Myometrial cell (primary cell): ENCODE results near the gene DALRD3. TPM values are rescaled to one million over a fixed set of nuclear protein-coding genes. Genes with fewer than 3 reads are reported as not detected.

Source experiments
- total RNA-seq: library from RNA; depleted of rRNA; stranded (reverse); fragments of >200 nt; gene quantifications from 2 replicates; pipeline ENCODE4 v1.2.3, GENCODE V29; 2015

The DALRD3 gene, protein sequence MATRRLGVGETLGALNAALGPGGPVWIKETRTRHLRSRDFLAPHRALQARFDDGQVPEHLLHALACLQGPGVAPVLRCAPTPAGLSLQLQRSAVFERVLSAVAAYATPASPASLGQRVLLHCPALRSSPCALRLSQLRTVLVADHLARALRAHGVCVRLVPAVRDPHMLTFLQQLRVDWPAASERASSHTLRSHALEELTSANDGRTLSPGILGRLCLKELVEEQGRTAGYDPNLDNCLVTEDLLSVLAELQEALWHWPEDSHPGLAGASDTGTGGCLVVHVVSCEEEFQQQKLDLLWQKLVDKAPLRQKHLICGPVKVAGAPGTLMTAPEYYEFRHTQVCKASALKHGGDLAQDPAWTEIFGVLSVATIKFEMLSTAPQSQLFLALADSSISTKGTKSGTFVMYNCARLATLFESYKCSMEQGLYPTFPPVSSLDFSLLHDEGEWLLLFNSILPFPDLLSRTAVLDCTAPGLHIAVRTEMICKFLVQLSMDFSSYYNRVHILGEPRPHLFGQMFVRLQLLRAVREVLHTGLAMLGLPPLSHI
- 73.7 and 76.4 TPM in 2 replicates for total RNA-seq

DNA sequence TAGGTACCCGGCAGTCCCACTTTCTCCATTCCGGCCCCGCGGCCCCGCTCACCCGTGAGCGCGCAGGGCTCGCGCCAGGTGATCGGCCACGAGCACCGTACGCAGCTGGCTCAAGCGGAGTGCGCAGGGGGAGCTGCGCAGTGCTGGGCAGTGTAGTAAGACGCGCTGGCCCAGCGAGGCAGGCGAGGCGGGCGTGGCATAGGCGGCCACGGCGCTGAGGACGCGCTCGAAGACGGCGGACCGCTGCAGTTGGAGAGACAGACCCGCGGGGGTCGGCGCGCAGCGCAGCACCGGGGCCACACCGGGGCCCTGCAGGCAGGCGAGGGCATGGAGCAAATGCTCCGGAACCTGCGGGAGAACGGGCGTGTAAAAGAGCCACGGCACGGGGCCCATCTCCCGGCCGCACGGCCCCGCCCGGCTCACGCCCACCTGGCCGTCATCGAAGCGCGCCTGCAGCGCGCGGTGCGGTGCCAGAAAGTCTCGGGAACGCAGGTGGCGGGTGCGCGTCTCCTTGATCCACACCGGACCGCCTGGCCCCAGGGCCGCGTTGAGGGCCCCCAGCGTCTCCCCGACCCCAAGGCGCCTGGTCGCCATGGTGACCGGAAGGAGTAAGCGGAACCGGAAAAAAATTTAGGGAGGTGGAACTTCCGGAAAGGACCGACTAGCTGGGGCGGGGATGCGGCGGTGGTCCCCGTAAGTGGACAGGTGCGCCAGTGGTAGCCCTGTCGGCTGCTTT is at the start of gene DALRD3:
TSS of gene DALRD3 (minus strand) at position 610 of the 736 bp plus-strand sequence. CDS start at position 594, 16 bp downstream.

DNA sequence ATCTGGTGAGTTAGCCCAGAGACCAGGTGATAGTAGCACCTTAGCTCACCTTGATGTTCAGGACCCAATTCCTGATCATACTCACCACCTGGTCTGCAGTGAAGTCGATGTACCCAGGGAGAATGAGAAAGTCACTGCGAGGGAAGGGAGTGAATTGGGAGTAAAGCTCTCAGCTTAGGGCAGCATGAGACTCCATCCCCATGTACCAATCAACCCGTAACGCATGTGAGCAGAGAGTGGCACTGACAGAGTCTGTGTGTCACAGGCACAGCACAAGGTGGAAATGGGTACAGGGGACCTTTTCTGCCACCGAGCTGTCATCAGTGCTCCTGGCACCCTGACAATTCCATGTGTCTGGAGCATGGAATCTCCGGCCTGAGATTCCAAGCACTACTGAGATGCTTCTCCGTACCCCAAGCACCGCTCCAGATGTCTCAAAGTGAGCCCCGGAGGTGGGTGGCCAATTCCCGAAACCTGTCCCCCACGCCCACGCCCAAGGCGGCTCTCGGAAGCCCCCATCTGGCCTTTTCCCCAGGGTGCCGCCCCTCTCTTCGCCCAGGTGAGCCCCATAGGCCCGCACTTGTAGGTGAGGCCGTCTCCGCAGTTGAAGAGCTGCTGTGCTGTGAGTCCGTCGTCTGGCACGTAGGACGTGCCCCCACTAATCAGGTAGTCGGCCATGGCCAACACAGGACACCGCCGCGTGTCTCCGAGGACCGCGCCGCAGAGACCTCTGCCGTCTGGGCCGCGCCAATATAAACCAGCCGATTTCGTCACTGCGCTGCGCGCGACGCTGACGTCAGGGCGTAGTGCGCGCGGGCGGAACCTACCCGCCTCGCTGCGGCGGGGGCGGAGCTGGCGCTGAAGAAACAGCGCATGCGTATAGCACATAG is 10.5 kb upstream of the DALRD3 start, which contains the start of gene IMPDH2:
TSS of gene IMPDH2 (minus strand) at position 726 of the 890 bp plus-strand sequence. CDS start at position 678, 48 bp downstream.

GRCh38 chr3:49021813-49022687 is 3.7 kb upstream of the DALRD3 start, which contains the start of gene NDUFAF3:
NDUFAF3 (plus strand) TSS chr3:49022121; CDS start chr3:49022145, 24 bp downstream.

DNA sequence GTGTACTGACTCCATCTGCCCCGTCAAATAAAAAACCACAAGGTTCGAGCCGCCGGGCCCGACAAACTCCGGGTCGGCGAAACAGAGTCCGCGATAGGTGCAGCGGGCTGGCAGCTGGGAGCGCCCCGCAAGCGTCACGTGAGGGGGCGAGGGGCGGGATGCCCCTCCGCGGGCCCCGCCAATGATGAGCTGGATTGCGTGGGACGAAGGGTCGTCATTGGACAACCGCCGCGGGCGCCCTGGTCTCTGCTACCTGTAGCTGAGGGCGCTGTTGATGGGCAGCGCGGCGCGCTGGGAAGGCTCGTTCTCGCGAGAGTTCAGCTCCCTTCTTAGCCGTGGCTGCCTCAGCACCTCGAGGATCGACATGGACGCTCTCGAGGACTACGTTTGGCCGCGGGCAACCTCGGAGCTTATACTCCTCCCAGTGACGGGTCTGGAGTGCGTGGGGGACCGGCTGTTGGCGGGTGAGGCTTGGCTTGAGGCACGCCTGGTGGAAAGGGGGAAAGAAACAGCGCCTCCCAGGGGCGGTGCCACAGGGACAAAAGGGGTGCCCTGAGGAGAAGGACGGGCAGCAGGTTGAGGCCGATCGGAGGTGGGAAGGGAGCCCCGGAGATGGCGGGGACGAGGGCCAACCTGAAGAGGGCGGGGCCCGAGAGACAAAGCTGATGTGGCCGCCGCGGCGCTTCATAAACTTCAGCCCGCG is 11.2 kb downstream of the DALRD3 start, which contains the start of gene WDR6:
TSS of gene WDR6 (plus strand) at position 324 of the 703 bp plus-strand sequence. CDS start at position 365, 41 bp downstream.

GRCh38 chr3:48989796-48990635 is 28.4 kb downstream of the DALRD3 start, which contains the start of gene P4HTM:
P4HTM (plus strand) TSS chr3:48990241; CDS start chr3:48990257, 16 bp downstream.

Other genes starting within 250 kb of the DALRD3 start
- 28.5 and 34.7 TPM in 2 replicates for gene PRKAR2A, start 170.7 kb downstream of the DALRD3 start, total RNA-seq
- gene SLC25A20, start 119.7 kb downstream of the DALRD3 start, total RNA-seq: 24.8 and 28.2 TPM in 2 replicates
- 55.4 and 59.5 TPM in 2 replicates for gene ARIH2, start 99.7 kb downstream of the DALRD3 start, total RNA-seq
- 18.6 and 45.3 TPM in 2 replicates for gene P4HTM, start 28.3 kb downstream of the DALRD3 start, total RNA-seq
- 65.4 and 78.0 TPM in 2 replicates for gene WDR6, start 11.2 kb downstream of the DALRD3 start, total RNA-seq
- gene NDUFAF3, start 3.5 kb upstream of the DALRD3 start, total RNA-seq: 157 and 201 TPM in 2 replicates
- gene IMPDH2, start 10.8 kb upstream of the DALRD3 start, total RNA-seq: 293 and 325 TPM in 2 replicates
- gene QRICH1, start 75.5 kb upstream of the DALRD3 start, total RNA-seq: 59.0 and 107 TPM in 2 replicates
- 328 and 334 TPM in 2 replicates for gene QARS1, start 86.2 kb upstream of the DALRD3 start, total RNA-seq
- 44.8 and 47.3 TPM in 2 replicates for gene USP19, start 102.2 kb upstream of the DALRD3 start, total RNA-seq
- 358 and 359 TPM in 2 replicates for gene LAMB2, start 114.5 kb upstream of the DALRD3 start, total RNA-seq
- gene CCDC71, start 147.8 kb upstream of the DALRD3 start, total RNA-seq: 31.9 and 41.5 TPM in 2 replicates
- gene KLHDC8B, start 153.0 kb upstream of the DALRD3 start, total RNA-seq: 13.5 and 17.7 TPM in 2 replicates